Measurements from ENCODE around the gene FRMD8. TPM values are rescaled to one million over a fixed set of nuclear protein-coding genes. Genes with fewer than 3 reads are reported as not detected.

FRMD8 gene
- total RNA-seq, 4 donors from 2014 or later, result 19.9 to 31.5 (median 21.3) TPM

GRCh38 chr11:65395961-65396530 lies 9.6 kb downstream of the FRMD8 start:
- no peak for TF ChIP-seq CTCF (IDR thresholded peaks at IDR 0.05)
- no peak for TF ChIP-seq POLR2A (IDR thresholded peaks at IDR 0.05)
- TF ChIP-seq POLR2AphosphoS5 (IDR thresholded peaks at IDR 0.05), result no peak
- TF ChIP-seq EP300 (IDR thresholded peaks at IDR 0.05), result no peak
- Histone ChIP-seq H3K9me3 (no peaks in the 10 kb centered on the region), H3K27me3 (no peaks in the 10 kb centered on the region), H3K27ac (no peak overlapping the region), H3K4me3 (no peak overlapping the region), H3K4me1 (peaks cover 0 to 20% (median 0%) of the 10 kb centered on the region in 3 donors), H3K36me3 (peaks cover 0 to 94% of the 10 kb centered on the region in 2 donors)
- ATAC-seq, result no peak
- WGBS, 2 donors (ENCODE audit: low coverage in 1 of 2), result 92% methylated on average over 2 of the region's 15 CpGs; no CpG with 5 or more reads in 1 of the 2 donors

- Histone ChIP-seq H3K27ac (no peak overlapping the region), H3K36me3 (peaks cover 0 to 99% of the 10 kb centered on the region in 2 donors), H3K9me3 (no peaks in the 10 kb centered on the region), H3K4me1 (peaks cover 0 to 10% (median 0%) of the 10 kb centered on the region in 3 donors), H3K27me3 (no peaks in the 10 kb centered on the region), H3K4me3 (no peak overlapping the region)
- WGBS, 2 donors (ENCODE audit: low coverage in 1 of 2), result 80% methylated on average over 6 of the region's 38 CpGs; no CpG with 5 or more reads in 1 of the 2 donors
- TF ChIP-seq POLR2AphosphoS5 (IDR thresholded peaks at IDR 0.05) (no peak), EP300 (IDR thresholded peaks at IDR 0.05) (no peak), CTCF (IDR thresholded peaks at IDR 0.05) (no peak), POLR2A (IDR thresholded peaks at IDR 0.05) (no peak)
- ATAC-seq, result no peak
Measured at GRCh38 chr11:65396769-65397745, 10.6 kb downstream of the FRMD8 start.

- H3K36me3 ChIP-seq, result peaks cover 0 to 94% of the 10 kb centered on the region in 2 donors
Measured at GRCh38 chr11:65398362-65398910, 12.0 kb downstream of the FRMD8 start.

GRCh38 chr11:65399249-65399648 lies 12.8 kb downstream of the FRMD8 start:
- no peak for ATAC-seq
- H3K4me1 ChIP-seq, result peaks cover 0 to 10% (median 0%) of the 10 kb centered on the region in 3 donors
- no peak for TF ChIP-seq POLR2A (IDR thresholded peaks at IDR 0.05)
- TF ChIP-seq CTCF (IDR thresholded peaks at IDR 0.05), result no peak
- no peak for TF ChIP-seq POLR2AphosphoS5 (IDR thresholded peaks at IDR 0.05)
- TF ChIP-seq EP300 (IDR thresholded peaks at IDR 0.05), result no peak
- H3K4me3 ChIP-seq, result no peak overlapping the region
- H3K36me3 ChIP-seq, result peaks cover 0 to 94% of the 10 kb centered on the region in 2 donors
- WGBS, 2 donors (ENCODE audit: low coverage in 1 of 2), result 84 to 97% methylated on average over 7 to 10 of the region's 13 CpGs
- no peaks in the 10 kb centered on the region for H3K27me3 ChIP-seq
- H3K27ac ChIP-seq, result no peak overlapping the region
- H3K9me3 ChIP-seq, result no peaks in the 10 kb centered on the region

More at GRCh38 chr11:65398362-65398910, 12.0 kb downstream of the FRMD8 start:
- no peak overlapping the region for H3K4me3 ChIP-seq
- ATAC-seq, result no peak
- 69 to 100% methylated on average over 1 to 4 of the region's 16 CpGs for WGBS, 2 donors (ENCODE audit: low coverage in 1 of 2)
- TF ChIP-seq POLR2A (IDR thresholded peaks at IDR 0.05), result no peak
- no peak for TF ChIP-seq EP300 (IDR thresholded peaks at IDR 0.05)
- TF ChIP-seq POLR2AphosphoS5 (IDR thresholded peaks at IDR 0.05), result no peak
- no peak for TF ChIP-seq CTCF (IDR thresholded peaks at IDR 0.05)
- H3K27me3 ChIP-seq, result no peaks in the 10 kb centered on the region
- H3K4me1 ChIP-seq, result peaks cover 0 to 2% (median 0%) of the 10 kb centered on the region in 3 donors
- H3K9me3 ChIP-seq, result no peaks in the 10 kb centered on the region
- H3K27ac ChIP-seq, result no peak overlapping the region
